CD4-positive, CD25-positive, alpha-beta regulatory T cell (primary cell): ENCODE data around the gene COPS4. TPM values are rescaled to one million over a fixed set of nuclear protein-coding genes. Genes with fewer than 3 reads are reported as not detected.
A peak's percentile ranks its signal among the peaks of the same experiment; 100 is the strongest.
"Not testable (repeated sequence)": the region's sequence is repeated elsewhere in the genome, so short reads cannot be mapped to it uniquely, and the experiment has no call there.

Experiments used
- ATAC-seq, 2 donors: fragments of 150-1000 bp; cut with Tn5 transposase; one replicate each; pipeline ENCODE4 v1.10.0; 2021; ENCODE audit warnings: low read depth in 2 of 2, moderate number of reproducible peaks in 2 of 2, moderate library complexity in 1 of 2
- DNase-seq, 3 donors: peaks; one replicate each; pipeline versions ENCODE4 v3.0.0 to v3.0.0-alpha.2; 2012 to 2022; ENCODE audit warnings: mixed read lengths in 1 of 3
- H3K27ac ChIP-seq: one replicate; pipeline ENCODE4 v1.7.0; 2013; ENCODE audit warnings: mild to moderate bottlenecking, low read length; ENCODE audit not compliant: insufficient read depth, poor library complexity, severe bottlenecking
- H3K27me3 ChIP-seq: one replicate; pipeline ENCODE4 v1.7.0; 2013; ENCODE audit warnings: low read length; ENCODE audit not compliant: control insufficient read depth, insufficient read depth
- H3K36me3 ChIP-seq: one replicate; pipeline ENCODE4 v1.7.0; 2013; ENCODE audit warnings: mild to moderate bottlenecking, low read length, moderate library complexity; ENCODE audit not compliant: control insufficient read depth, insufficient read depth
- H3K4me1 ChIP-seq: 2 replicates; pipeline ENCODE4 v1.7.0; 2013; ENCODE audit warnings: mild to moderate bottlenecking, low read length; ENCODE audit not compliant: insufficient read depth, control insufficient read depth, poor library complexity, severe bottlenecking
- H3K4me3 ChIP-seq: one replicate; pipeline ENCODE4 v1.7.0; 2013; ENCODE audit warnings: low read depth, mild to moderate bottlenecking, low read length, moderate library complexity
- H3K9me3 ChIP-seq, 2 experiments: 1 replicate in 1 of 2; 2 replicates in 1 of 2; pipeline ENCODE4 v1.7.0; 2013; ENCODE audit warnings: low read length in 2 of 2, mild to moderate bottlenecking in 1 of 2, moderate library complexity in 1 of 2; ENCODE audit not compliant: control insufficient read depth in 2 of 2
- H3K27ac Mint-ChIP-seq, 3 donors: one replicate each; pipeline ENCODE4 v1.8.0; 2020 to 2022; ENCODE audit warnings: mild to moderate bottlenecking in 3 of 3, mixed read lengths in 3 of 3, moderate library complexity in 2 of 3
- H3K27me3 Mint-ChIP-seq: one replicate; pipeline ENCODE4 v1.8.0; 2022; ENCODE audit warnings: mild to moderate bottlenecking, mixed read lengths
- H3K36me3 Mint-ChIP-seq: one replicate; pipeline ENCODE4 v1.8.0; 2020; ENCODE audit warnings: mixed read lengths
- H3K4me1 Mint-ChIP-seq, 4 donors: one replicate each; pipeline ENCODE4 v1.8.0; 2020 to 2022; ENCODE audit warnings: mixed read lengths in 4 of 4, mild to moderate bottlenecking in 1 of 4
- H3K4me3 Mint-ChIP-seq, 4 donors: one replicate each; pipeline ENCODE4 v1.8.0; 2020 to 2022; ENCODE audit warnings: mild to moderate bottlenecking in 4 of 4, mixed read lengths in 4 of 4, moderate library complexity in 3 of 4
- H3K9me3 Mint-ChIP-seq, 7 donors: one replicate each; pipeline ENCODE4 v1.8.0; 2020 to 2022; ENCODE audit warnings: mixed read lengths in 7 of 7, mild to moderate bottlenecking in 3 of 7, moderate library complexity in 2 of 7
- polyA plus RNA-seq, 4 donors: library from polyadenylated mRNA; unstranded; fragments of 300-500 nt; fragmentation: Illumina TruSeq; gene quantifications; one replicate each; pipeline ENCODE4 v1.2.3, GENCODE V29; 2021
- total RNA-seq: library from RNA; stranded (reverse); gene quantifications from one replicate; pipeline ENCODE4 v1.2.3, GENCODE V29; 2022

COPS4 gene
- total and polyA plus RNA-seq, 5 donors from 2014 or later = 25.3 to 76.8 (median 63.2) TPM

DNA sequence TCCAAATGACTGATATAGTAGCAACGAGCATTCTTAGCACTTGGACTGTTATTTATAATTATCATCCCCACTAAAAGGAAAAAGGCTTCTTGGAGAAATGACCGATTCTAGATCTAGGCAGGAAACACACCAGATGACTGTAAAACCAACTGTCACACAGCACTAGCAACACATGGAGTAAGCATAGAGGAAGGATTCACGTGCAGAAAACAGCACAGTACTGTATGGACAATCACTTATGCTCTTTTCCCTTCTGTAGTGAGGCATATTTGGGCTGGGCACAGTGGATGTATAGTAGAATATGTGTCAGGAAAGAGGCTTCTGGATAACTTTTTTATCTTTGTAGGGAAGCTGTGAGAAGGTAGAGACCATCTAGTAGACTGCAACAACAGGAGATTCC is 6.0 kb upstream of the COPS4 start:
- H3K9me3 Mint-ChIP-seq = peaks cover 0 to 11% (median 2%) of the 10 kb centered on the region in 7 donors
- H3K27me3 Mint-ChIP-seq = peaks cover 14% of the 10 kb centered on the region
- H3K4me3 Mint-ChIP-seq = peak overlapping the region in 1 of 4 donors; percentile 0
- H3K36me3 ChIP-seq = no peaks in the 10 kb centered on the region
- DNase-seq (no peak), ATAC-seq (no peak)
- H3K27ac ChIP-seq = no peak overlapping the region
- H3K27ac Mint-ChIP-seq = no peak overlapping the region
- H3K4me1 ChIP-seq = no peaks in the 10 kb centered on the region
- H3K4me1 Mint-ChIP-seq = no peaks in the 10 kb centered on the region
- peaks cover 14% of the 10 kb centered on the region for H3K27me3 ChIP-seq
- peaks cover 0 to 3% of the 10 kb centered on the region in 2 experiments for H3K9me3 ChIP-seq
- H3K4me3 ChIP-seq = no peak overlapping the region
- no peaks in the 10 kb centered on the region for H3K36me3 Mint-ChIP-seq

GRCh38 chr4:83029688-83030087 is 5.3 kb upstream of the COPS4 start:
- peaks cover 12% of the 10 kb centered on the region for H3K27me3 ChIP-seq
- no peaks in the 10 kb centered on the region for H3K36me3 ChIP-seq
- peaks cover 14% of the 10 kb centered on the region for H3K27me3 Mint-ChIP-seq
- peaks cover 0 to 2% of the 10 kb centered on the region in 2 experiments for H3K9me3 ChIP-seq
- H3K36me3 Mint-ChIP-seq = no peaks in the 10 kb centered on the region
- H3K4me3 Mint-ChIP-seq = peak overlapping the region in 1 of 4 donors; percentile 0
- peaks cover 0 to 4% (median 3%) of the 10 kb centered on the region in 4 donors for H3K4me1 Mint-ChIP-seq
- H3K4me3 ChIP-seq = no peak overlapping the region
- H3K27ac Mint-ChIP-seq = no peak overlapping the region
- H3K9me3 Mint-ChIP-seq = peaks cover 0 to 7% (median 2%) of the 10 kb centered on the region in 7 donors
- no peaks in the 10 kb centered on the region for H3K4me1 ChIP-seq
- no peak overlapping the region for H3K27ac ChIP-seq
- no peak for DNase-seq
- ATAC-seq = no peak

DNA sequence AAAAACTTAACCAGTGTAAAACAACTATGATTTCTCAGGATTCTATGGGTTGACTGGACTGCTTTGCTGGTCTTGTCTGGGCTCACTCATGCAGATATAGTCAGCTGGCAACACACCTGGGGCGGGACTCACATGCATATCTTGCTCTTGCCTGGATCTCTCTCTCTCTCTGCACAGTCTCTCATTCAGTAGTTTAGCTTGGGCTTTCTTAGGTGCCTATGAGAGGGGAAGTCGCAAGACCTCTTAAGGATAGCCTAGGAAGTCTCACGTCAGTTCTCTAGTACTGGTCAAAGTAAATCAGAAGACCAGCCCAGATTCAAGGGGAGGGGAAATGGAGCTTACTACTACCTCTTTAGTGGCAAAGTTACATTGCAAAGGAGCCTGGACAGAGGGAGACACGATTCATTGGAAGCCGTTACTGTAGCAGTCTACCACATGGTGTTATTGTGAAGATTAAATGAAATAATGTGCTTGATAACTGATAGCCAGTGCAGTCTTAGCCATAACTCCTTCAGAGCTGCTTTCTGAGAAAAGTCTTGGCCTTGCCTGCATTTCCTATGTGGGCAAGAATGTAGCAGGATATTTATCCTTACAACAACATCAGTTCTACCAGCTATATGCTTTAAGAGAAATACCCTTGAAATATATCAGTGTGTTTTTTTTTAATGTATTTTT is 2.1 kb downstream of the COPS4 start:
- Mint-ChIP-seq H3K9me3 (peaks cover 0 to 1% (median 0%) of the 10 kb centered on the region in 7 donors), H3K27ac (peak overlapping the region in 1 of 3 donors; percentile 43), H3K27me3 (no peaks in the 10 kb centered on the region), H3K36me3 (peaks cover 9% of the 10 kb centered on the region), H3K4me3 (peak overlapping the region; percentile 92 to 100 (median 100)), H3K4me1 (peaks cover 18 to 54% (median 39%) of the 10 kb centered on the region in 4 donors)
- ATAC-seq = no peak
- Histone ChIP-seq H3K4me3 (peak overlapping the region; percentile 4), H3K27ac (no peak overlapping the region), H3K36me3 (no peaks in the 10 kb centered on the region), H3K9me3 (no peaks in the 10 kb centered on the region), H3K27me3 (no peaks in the 10 kb centered on the region), H3K4me1 (peaks cover 15% of the 10 kb centered on the region)
- DNase-seq = no peak

DNA sequence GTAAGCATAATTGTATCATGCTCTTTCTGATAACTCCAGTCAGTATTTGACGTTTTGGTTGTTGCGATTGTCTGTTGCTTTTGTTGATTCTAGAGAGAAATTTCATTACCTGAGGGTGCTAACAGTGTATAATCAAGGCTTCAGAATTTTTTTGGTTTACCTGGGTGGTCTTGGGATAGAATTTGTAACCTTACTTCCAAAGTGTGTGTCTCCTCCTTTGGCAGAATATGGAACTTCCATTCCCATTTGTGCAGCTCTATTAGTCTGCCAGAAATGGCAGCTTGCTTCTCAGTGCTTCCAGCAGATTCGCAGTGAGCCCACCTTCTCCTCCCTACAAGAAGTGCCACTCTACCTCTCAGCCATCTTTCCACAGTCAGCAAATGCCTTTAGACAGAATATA is 5.3 kb downstream of the COPS4 start:
- peaks cover 13 to 56% (median 39%) of the 10 kb centered on the region in 4 donors for H3K4me1 Mint-ChIP-seq
- Histone ChIP-seq H3K4me3 (no peak overlapping the region), H3K27ac (no peak overlapping the region), H3K4me1 (peaks cover 13% of the 10 kb centered on the region), H3K27me3 (no peaks in the 10 kb centered on the region), H3K9me3 (no peaks in the 10 kb centered on the region), H3K36me3 (no peaks in the 10 kb centered on the region)
- H3K9me3 Mint-ChIP-seq = peaks cover 0 to 1% (median 0%) of the 10 kb centered on the region in 7 donors
- peak overlapping the region in 1 of 4 donors; percentile 4 for H3K4me3 Mint-ChIP-seq
- ATAC-seq (no peak), DNase-seq (no peak)
- H3K27me3 Mint-ChIP-seq = no peaks in the 10 kb centered on the region
- H3K27ac Mint-ChIP-seq = peak overlapping the region in 1 of 3 donors; percentile 10
- H3K36me3 Mint-ChIP-seq = peaks cover 9% of the 10 kb centered on the region

DNA sequence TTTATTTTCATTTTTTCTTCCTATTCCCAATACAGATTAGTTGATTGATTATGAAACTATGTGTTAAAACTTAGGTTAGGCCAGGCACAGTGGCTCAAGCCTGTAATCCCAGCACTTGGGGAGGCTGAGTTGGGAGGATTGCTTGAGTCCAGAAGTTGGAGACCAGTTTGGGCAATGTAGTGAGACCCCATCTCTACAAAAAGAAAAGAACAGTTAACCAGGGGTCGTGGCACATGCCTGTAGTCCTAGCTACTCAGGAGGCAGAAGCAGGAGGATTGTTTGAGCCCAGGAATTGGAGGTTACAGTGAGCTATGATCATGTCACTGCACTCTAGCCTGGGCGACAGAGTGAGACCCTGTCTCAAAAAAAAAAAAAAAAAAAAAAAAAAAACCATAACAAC is 8.2 kb downstream of the COPS4 start:
- not testable (repeated sequence) for H3K27ac ChIP-seq, H3K4me1 ChIP-seq, H3K4me3 Mint-ChIP-seq, H3K4me3 ChIP-seq, H3K27me3 Mint-ChIP-seq, DNase-seq, ATAC-seq, H3K9me3 ChIP-seq, H3K27me3 ChIP-seq, H3K9me3 Mint-ChIP-seq, H3K36me3 Mint-ChIP-seq
- H3K27ac Mint-ChIP-seq = peak overlapping the region in 1 of 3 donors; percentile 42
- H3K36me3 ChIP-seq = peaks cover 13% of the 10 kb centered on the region
- H3K4me1 Mint-ChIP-seq = peaks cover 9 to 37% (median 24%) of the 10 kb centered on the region in 4 donors

- H3K4me1 Mint-ChIP-seq = peaks cover 9 to 31% (median 23%) of the 10 kb centered on the region in 4 donors
- H3K27me3 ChIP-seq = no peaks in the 10 kb centered on the region
- no peak overlapping the region for H3K4me3 ChIP-seq
- no peak overlapping the region for H3K27ac Mint-ChIP-seq
- H3K4me1 ChIP-seq = no peaks in the 10 kb centered on the region
- peaks cover 9% of the 10 kb centered on the region for H3K36me3 Mint-ChIP-seq
- H3K4me3 Mint-ChIP-seq = no peak overlapping the region
- DNase-seq (no peak), ATAC-seq (no peak)
- peaks cover 0 to 1% (median 0%) of the 10 kb centered on the region in 7 donors for H3K9me3 Mint-ChIP-seq
- H3K9me3 ChIP-seq = no peaks in the 10 kb centered on the region
- H3K27me3 Mint-ChIP-seq = no peaks in the 10 kb centered on the region
- H3K27ac ChIP-seq = no peak overlapping the region
- H3K36me3 ChIP-seq = peaks cover 13% of the 10 kb centered on the region
These were observed 8.9 kb downstream of the COPS4 start for GRCh38 chr4:83043801-83044407.

DNA sequence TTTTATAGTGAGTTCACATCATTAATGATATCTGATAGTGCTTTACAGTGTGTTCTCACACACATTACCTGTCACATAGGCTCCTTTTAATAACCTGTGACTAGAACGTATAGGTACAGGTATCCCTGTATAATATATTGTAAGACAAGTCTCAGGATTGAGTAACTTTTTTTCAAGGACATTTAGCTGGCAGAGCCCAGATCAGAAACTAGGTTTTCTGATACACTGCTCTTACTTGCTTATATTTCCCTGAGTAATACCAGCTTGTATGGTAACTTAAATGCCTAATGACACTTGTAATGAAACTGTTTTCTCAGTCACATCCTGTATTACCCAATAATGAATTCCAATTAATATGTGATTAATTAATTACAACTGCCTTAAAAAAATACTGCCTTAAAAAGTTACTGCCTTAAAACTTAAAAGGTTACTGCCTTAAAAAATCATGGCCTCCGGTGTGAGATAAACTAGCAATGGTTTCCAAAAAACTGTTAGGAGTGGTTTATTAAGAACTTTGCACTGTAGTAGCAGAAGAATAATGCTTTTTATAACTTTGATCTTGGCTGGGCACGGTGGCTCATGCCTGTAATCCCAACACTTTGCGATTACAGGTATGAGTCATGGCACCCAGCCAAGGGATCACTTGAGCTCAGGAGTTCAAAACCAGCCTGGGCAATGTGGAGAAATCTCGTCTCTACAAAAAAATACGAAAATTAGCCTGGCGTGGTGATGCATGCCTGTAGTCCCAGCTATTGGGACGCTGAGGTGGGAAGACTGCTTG is 11.9 kb downstream of the COPS4 start:
- Histone ChIP-seq H3K9me3 (no peaks in the 10 kb centered on the region), H3K27ac (no peak overlapping the region), H3K4me3 (no peak overlapping the region), H3K36me3 (peaks cover 36% of the 10 kb centered on the region), H3K4me1 (no peaks in the 10 kb centered on the region), H3K27me3 (no peaks in the 10 kb centered on the region)
- ATAC-seq = no peak
- no peak for DNase-seq
- Mint-ChIP-seq H3K9me3 (no peaks in the 10 kb centered on the region), H3K27me3 (no peaks in the 10 kb centered on the region), H3K27ac (no peak overlapping the region), H3K4me1 (peaks cover 8 to 17% (median 12%) of the 10 kb centered on the region in 4 donors), H3K36me3 (peaks cover 21% of the 10 kb centered on the region), H3K4me3 (no peak overlapping the region)
